GM12878 (cell line): ENCODE data around the gene CMTM5. TPM values are rescaled to one million over a fixed set of nuclear protein-coding genes. Genes with fewer than 3 reads are reported as not detected.

Experiments
- ATAC-seq: fragments of 200-7000 bp; cut with Tn5 transposase; 3 replicates; pipeline ENCODE4 v1.9.1; 2020; ENCODE audit warnings: mild to moderate bottlenecking, moderate library complexity
- BruUV-seq: library from RNA; stranded (reverse); fragments of 400-500 nt; replicated peaks from 2 replicates; lab custom pipeline; 2021; lab: Mats Ljungman, UMichigan
- CTCF ChIA-PET: fragments of 300-600 bp; sonication (Branson Sonifier 250); formaldehyde crosslinking; extraction: SDS; loops from one replicate; lab custom pipeline; 2021; ENCODE audit warnings: inconsistent platforms; lab: Yijun Ruan, JAX
- POLR2A ChIA-PET: fragments of 350-600 bp; formaldehyde crosslinking; extraction: SDS; loops from one replicate; lab custom pipeline; 2021; ENCODE audit warnings: inconsistent platforms; lab: Charles Lee
- RAD21 ChIA-PET: fragments of 300-600 bp; sonication (Branson Sonifier 250); formaldehyde crosslinking; loops from one replicate; lab custom pipeline; 2023; ENCODE audit warnings: antibody characterized with exemption; ENCODE audit not compliant: unreplicated experiment; lab: Charles Lee
- SMC1A ChIA-PET: fragments of 300-600 bp; sonication (Branson Sonifier 250); formaldehyde crosslinking; loops from one replicate; lab custom pipeline; 2023; ENCODE audit not compliant: unreplicated experiment, uncharacterized antibody; lab: Charles Lee
- DNase-seq: peaks from one replicate; pipeline ENCODE4 v3.0.0-alpha.2; 2011; ENCODE audit warnings: low read depth, low spot score
- FAIRE-seq: peaks from 3 replicates; lab custom pipeline; 2011; peaks lifted over from hg19 to GRCh38; lab: Jason Lieb, UNC
- H2AFZ ChIP-seq: 2 replicates; pipeline ENCODE4 v1.6.0; 2011; ENCODE audit warnings: low read depth, low read length, control low read depth; ENCODE audit not compliant: control insufficient read depth
- H3K27ac ChIP-seq: 2 replicates; pipeline ENCODE4 v1.5.1; 2011; ENCODE audit warnings: control low read depth; ENCODE audit not compliant: control insufficient read depth, insufficient read depth
- H3K27me3 ChIP-seq, 2 experiments: replicated peaks in 1 of 2; 2 replicates each; pipeline versions ENCODE4 v1.6.0 to v1.6.1; 2011; ENCODE audit warnings: low read length in 1 of 2; ENCODE audit not compliant: control insufficient read depth in 2 of 2, insufficient read depth in 2 of 2
- H3K36me3 ChIP-seq, 2 experiments: 2 replicates each; pipeline ENCODE4 v1.5.1; 2011; ENCODE audit warnings: low read length in 1 of 2; ENCODE audit not compliant: control insufficient read depth in 2 of 2, insufficient read depth in 2 of 2
- H3K4me1 ChIP-seq: 2 replicates; pipeline ENCODE4 v1.6.1; 2011; ENCODE audit warnings: mild to moderate bottlenecking, low read length, moderate library complexity, mixed read lengths; ENCODE audit not compliant: control insufficient read depth, insufficient read depth
- H3K4me2 ChIP-seq: 2 replicates; pipeline ENCODE4 v1.6.0; 2011; ENCODE audit warnings: control low read depth; ENCODE audit not compliant: control insufficient read depth, insufficient read depth
- H3K4me3 ChIP-seq: fragments of 200-600 bp; sonication (generic); 2 replicates; pipeline ENCODE4 v1.5.1; 2016
- H3K79me2 ChIP-seq: 2 replicates; pipeline ENCODE4 v1.6.0; 2011; ENCODE audit warnings: low read length; ENCODE audit not compliant: control insufficient read depth, insufficient read depth
- H3K9ac ChIP-seq: 2 replicates; pipeline ENCODE4 v1.8.0; 2011; ENCODE audit warnings: low read length, control low read depth, mixed read lengths; ENCODE audit not compliant: control insufficient read depth, insufficient read depth
- H3K9me3 ChIP-seq: replicated peaks from 3 replicates; pipeline ENCODE4 v1.5.1; 2011; ENCODE audit warnings: mild to moderate bottlenecking, low read length; ENCODE audit not compliant: control insufficient read depth, insufficient read depth
- H4K20me1 ChIP-seq: 2 replicates; pipeline ENCODE4 v1.6.0; 2011; ENCODE audit not compliant: control insufficient read depth, insufficient read depth
- BMI1 ChIP-seq: fragments of 450-650 bp; IDR thresholded peaks from 2 replicates; pipeline ENCODE4 v1.6.1; 2016; ENCODE audit warnings: mild to moderate bottlenecking, moderate library complexity, borderline replicate concordance
- CHD1 ChIP-seq: IDR thresholded peaks from 2 replicates; pipeline ENCODE4 v1.6.1; 2012; ENCODE audit warnings: low read depth, low read length, improper control_type of control experiment
- CREM ChIP-seq: IDR thresholded peaks from 2 replicates; pipeline ENCODE4 v1.6.1; 2014; ENCODE audit warnings: antibody characterized with exemption, low read depth
- FOXK2 ChIP-seq: fragments of 450-650 bp; IDR thresholded peaks from 2 replicates; pipeline ENCODE4 v1.6.1; 2017; ENCODE audit warnings: mild to moderate bottlenecking, moderate library complexity
- IRF4 ChIP-seq: IDR thresholded peaks from 2 replicates; pipeline ENCODE4 v1.6.1; 2011; ENCODE audit warnings: low read depth, low read length
- MEF2A ChIP-seq: IDR thresholded peaks from 2 replicates; pipeline ENCODE4 v1.6.1; 2011; ENCODE audit warnings: low read depth, mild to moderate bottlenecking, low read length, moderate library complexity; ENCODE audit not compliant: insufficient read depth
- NR2F1 ChIP-seq: fragments of 450-650 bp; conservative IDR thresholded peaks from 2 replicates; pipeline ENCODE4 v1.6.1; 2017; ENCODE audit warnings: mild to moderate bottlenecking
- NRF1 ChIP-seq: conservative IDR thresholded peaks from 2 replicates; pipeline ENCODE4 v1.6.1; 2011; ENCODE audit warnings: mild to moderate bottlenecking, low read depth, low read length, improper control_type of control experiment
- RUNX3 ChIP-seq: IDR thresholded peaks from 2 replicates; pipeline ENCODE4 v1.6.1; 2012; ENCODE audit warnings: low read length, inconsistent platforms
- SMARCA5 ChIP-seq: fragments of 450-650 bp; IDR thresholded peaks from 2 replicates; pipeline ENCODE4 v1.6.1; 2017; ENCODE audit warnings: mild to moderate bottlenecking
- SRF ChIP-seq, 2 experiments: IDR thresholded peaks; 2 replicates each; pipeline ENCODE4 v1.6.1; 2011; ENCODE audit warnings: low read depth in 2 of 2, low read length in 2 of 2, mild to moderate bottlenecking in 1 of 2, moderate library complexity in 1 of 2
- STAT3 ChIP-seq: IDR thresholded peaks from 2 replicates; pipeline ENCODE4 v1.6.1; 2011; ENCODE audit warnings: low read depth, low read length, improper control_type of control experiment
- YY1 ChIP-seq: IDR thresholded peaks from 2 replicates; pipeline ENCODE4 v1.6.1; 2011; ENCODE audit warnings: low read depth, mild to moderate bottlenecking, low read length
- ZBTB4 ChIP-seq: fragments of 450-650 bp; formaldehyde crosslinking; IDR thresholded peaks from 2 replicates; pipeline ENCODE4 v1.4.0; 2022; ENCODE audit warnings: mild to moderate bottlenecking, moderate library complexity
- ZNF622 ChIP-seq: fragments of 450-650 bp; IDR thresholded peaks from 2 replicates; pipeline ENCODE4 v1.6.1; 2017; ENCODE audit warnings: mild to moderate bottlenecking, inconsistent platforms
- WGBS: methylation state at CpG from one replicate; pipeline ENCODE4 v1.1.6; 2016; ENCODE audit warnings: low lambda C conversion rate; ENCODE audit not compliant: insufficient replicate concordance, insufficient coverage; ENCODE audit errors: missing lambda C conversion rate; 5-methylcytosine and 5-hydroxymethylcytosine counted together
- in situ Hi-C: fragments of 300-500 bp; cut with MboI; formaldehyde crosslinking; loops from 9 replicates; pipeline ENCODE4 v1.14.3; 2018; ENCODE audit warnings: mixed read lengths
- intact Hi-C: fragments of 100-400 bp; cut with micrococcal nuclease; formaldehyde crosslinking; loops from one replicate; pipeline ENCODE4 v1.14.2; 2022; ENCODE audit not compliant: unreplicated experiment
- polyA plus RNA-seq, 11 experiments: library from polyadenylated mRNA; depleted of rRNA in 4 of 11; unstranded in 6 of 11; stranded (reverse) in 5 of 11; fragments of >200 nt; fragmentation: Nextera tagmentation in 4 of 11; fragmentation: Illumina TruSeq in 1 of 11; extraction: Ambion mirVana in 4 of 11; extraction: Trizol in 1 of 11; gene quantifications; 1 replicate in 1 of 11; 2 replicates in 10 of 11; pipeline versions ENCODE4 v1.2.1 to v1.2.3, GENCODE V29; 2011 to 2016; ENCODE audit warnings: inconsistent platforms in 2 of 11, missing spikeins in 2 of 11, low read depth in 1 of 11
- total RNA-seq, 4 experiments: library from RNA; depleted of rRNA in 3 of 4; stranded (reverse); fragments of >200 nt in 3 of 4; fragmentation: Illumina TruSeq in 1 of 4; extraction: Trizol in 1 of 4; gene quantifications; 2 replicates each; pipeline versions ENCODE4 v1.2.1 to v1.2.3, GENCODE V29; 2013 to 2021
- TF ChIP-seq, protein P1 (sequence below): IDR thresholded peaks from 2 replicates; pipeline ENCODE4 v1.6.1; 2011; ENCODE audit warnings: low read depth, mild to moderate bottlenecking, low read length, moderate library complexity, borderline replicate concordance; ENCODE audit errors: extremely low read depth

CMTM5 gene
- total and polyA plus RNA-seq, 10 of the 15 experiments (the other 5 are each of a cell fraction or from before 2014, with no cell fraction given) = not detected

GRCh38 chr14:23398348-23398747, 21.5 kb downstream of the CMTM5 start:
- TF ChIP-seq SRF (IDR thresholded peaks at IDR 0.05; ENCODE audit: low read depth in 2 of 2, low read length in 2 of 2) (no peak), SMARCA5 (no peak)
- Histone ChIP-seq H3K4me2 (no peak overlapping the region), H3K27ac (no peak overlapping the region), H3K9me3 (no peaks in the 10 kb centered on the region), H3K36me3 (no peaks in the 10 kb centered on the region), H3K79me2 (no peaks in the 10 kb centered on the region), H3K4me3 (no peak overlapping the region), H3K27me3 (no peaks in the 10 kb centered on the region; a peak in 2 of 4 replicates), H3K4me1 (no peaks in the 10 kb centered on the region), H4K20me1 (no peaks in the 10 kb centered on the region), H3K9ac (no peak overlapping the region), H2AFZ (no peak overlapping the region)
- no TSS peak for BruUV-seq
- FAIRE-seq = no peak
- CTCF ChIA-PET = no interaction called here
- ATAC-seq = no peak
- intact Hi-C loops (no loop called here), in situ Hi-C loops (no loop called here)
- DNase-seq = no peak
- POLR2A ChIA-PET = no interaction called here
- SMC1A ChIA-PET = no interaction called here
- WGBS = 52% methylated on average over 4 of the region's 4 CpGs
- RAD21 ChIA-PET = no interaction called here

DNA sequence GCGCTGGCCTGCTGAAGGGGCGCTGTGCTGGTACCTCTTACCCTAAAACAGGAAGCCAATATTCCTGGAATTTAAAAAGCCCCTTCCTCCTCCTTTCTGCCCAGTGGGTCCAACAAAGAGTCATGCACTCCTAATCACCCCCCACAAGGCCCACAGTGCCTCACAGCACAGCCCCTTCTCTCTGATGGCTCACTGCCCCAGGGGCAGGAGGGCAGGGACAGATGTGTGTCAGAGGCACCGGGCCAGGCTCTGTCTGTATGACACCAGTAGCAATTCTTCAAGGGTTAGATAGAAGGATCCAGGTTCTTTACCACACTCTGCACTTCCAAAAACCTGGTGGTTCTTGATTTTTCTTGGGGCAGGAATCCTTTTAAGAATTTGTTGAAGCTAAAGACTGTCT, 22.3 kb downstream of the CMTM5 start:
- ChIA-PET CTCF (no interaction called here), RAD21 (no interaction called here)
- TF ChIP-seq IRF4 (no peak), NR2F1 (no peak), NRF1 (no peak), ZBTB4 (CRISPR knock-in tag) (no peak), RUNX3 (no peak), STAT3 (no peak), BMI1 (no peak), FOXK2 (no peak), CREM (no peak), YY1 (no peak), CHD1 (no peak), ZNF622 (no peak), MEF2A (no peak)
- TF ChIP-seq, protein P1, sequence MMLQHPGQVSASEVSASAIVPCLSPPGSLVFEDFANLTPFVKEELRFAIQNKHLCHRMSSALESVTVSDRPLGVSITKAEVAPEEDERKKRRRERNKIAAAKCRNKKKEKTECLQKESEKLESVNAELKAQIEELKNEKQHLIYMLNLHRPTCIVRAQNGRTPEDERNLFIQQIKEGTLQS = no peak

More for the DNA sequence above, 22.3 kb downstream of the CMTM5 start:
- H3K9me3 ChIP-seq = no peaks in the 10 kb centered on the region
- no TSS peak for BruUV-seq
- in situ Hi-C loops (no loop called here), intact Hi-C loops (no loop called here)
- ATAC-seq (no peak), FAIRE-seq (no peak), DNase-seq (no peak)
- no peak overlapping the region for H3K4me3 ChIP-seq
- H4K20me1 ChIP-seq = no peaks in the 10 kb centered on the region
- no peaks in the 10 kb centered on the region for H3K79me2 ChIP-seq
- SMC1A ChIA-PET = no interaction called here
- POLR2A ChIA-PET = no interaction called here
- 71% methylated on average over 3 of the region's 3 CpGs for WGBS
- H3K27ac ChIP-seq = no peak overlapping the region
- no peak overlapping the region for H2AFZ ChIP-seq
- no peak overlapping the region for H3K4me2 ChIP-seq
- H3K36me3 ChIP-seq = no peaks in the 10 kb centered on the region
- H3K27me3 ChIP-seq = no peaks in the 10 kb centered on the region; a peak in 2 of 4 replicates
- no peaks in the 10 kb centered on the region for H3K4me1 ChIP-seq
- H3K9ac ChIP-seq = no peak overlapping the region
